ENCODE results near the gene PLA2G2D.
"Not testable (repeated sequence)": the region's sequence is repeated elsewhere in the genome, so short reads cannot be mapped to it uniquely, and the experiment has no call there.

The PLA2G2D gene

GRCh38 chr1:20142001-20142710 lies 22.8 kb upstream of the PLA2G2D start:
- DNase-seq (ENCODE audit: low read depth): no peak

GRCh38 chr1:20141466-20141865 lies 22.1 kb upstream of the PLA2G2D start:
- no peak for DNase-seq (ENCODE audit: low read depth)

DNA sequence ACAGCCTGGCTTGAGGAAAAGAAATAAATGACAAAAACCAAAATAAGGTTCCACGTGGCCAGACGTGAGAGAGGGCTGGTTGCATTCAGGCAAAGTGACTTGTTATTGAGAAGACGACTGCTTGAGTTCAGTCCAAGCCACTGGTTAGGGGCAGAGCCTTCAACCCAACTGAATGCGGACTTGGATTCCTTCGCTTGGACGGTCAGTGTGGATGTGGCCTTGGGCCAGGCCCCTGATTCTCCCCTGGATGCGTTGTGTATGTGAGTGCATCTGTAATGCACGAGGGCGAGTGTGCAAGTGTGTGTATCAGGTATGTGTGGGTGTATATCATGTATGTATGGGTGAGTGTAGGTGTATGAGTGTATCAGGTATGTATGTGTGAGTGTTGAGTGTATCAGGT lies 21.7 kb upstream of the PLA2G2D start:
- no peak for DNase-seq (ENCODE audit: low read depth)

DNA sequence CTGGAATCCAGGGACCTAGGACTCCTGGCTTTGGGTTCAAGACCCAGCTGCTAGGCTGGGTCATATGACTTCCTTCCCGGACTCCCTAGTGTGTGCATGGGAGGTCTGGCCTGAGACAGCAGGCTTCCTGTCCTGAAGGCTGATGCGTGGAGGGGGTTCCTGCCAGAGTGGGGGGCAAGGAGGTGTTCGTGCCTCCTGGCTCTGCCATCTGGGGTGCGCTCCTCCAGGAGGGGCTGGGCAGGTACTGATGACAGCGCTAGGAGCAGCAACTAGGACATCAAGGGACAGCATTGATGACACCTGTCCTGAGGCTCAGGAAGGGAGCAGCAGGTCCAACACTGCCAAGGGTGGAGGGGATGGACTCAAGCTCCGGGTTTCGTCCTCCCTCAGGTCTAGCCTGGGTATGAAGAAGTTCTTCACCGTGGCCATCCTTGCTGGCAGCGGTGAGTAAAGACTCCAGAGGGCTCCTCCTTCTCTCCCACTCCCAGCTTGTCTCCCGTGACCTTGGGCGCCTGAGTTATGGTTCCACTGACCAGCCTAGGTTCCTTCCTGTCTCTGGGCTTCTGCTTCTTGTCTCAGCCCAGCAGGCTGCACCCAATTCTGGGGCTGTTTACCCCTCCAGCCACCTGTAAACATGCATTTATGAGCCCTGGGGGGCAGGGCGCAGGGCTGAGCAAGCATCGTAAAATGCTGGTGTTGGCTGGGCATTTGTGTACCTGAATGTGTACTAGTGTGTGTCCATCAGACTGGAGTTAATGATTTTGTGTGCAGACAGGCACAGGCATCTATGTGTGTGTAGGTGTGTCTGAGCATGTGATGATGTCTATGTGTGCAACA lies 20.7 kb upstream of the PLA2G2D start:
- DNase-seq (ENCODE audit: low read depth): no peak

- DNase-seq (ENCODE audit: low read depth): no peak
These were observed 19.7 kb upstream of the PLA2G2D start, which contains the start of gene PLA2G2F for GRCh38 chr1:20138961-20139550. PLA2G2F (plus strand) TSS chr1:20139323; CDS start chr1:20139428, 105 bp downstream.

GRCh38 chr1:20138346-20138745 lies 19.0 kb upstream of the PLA2G2D start:
- DNase-seq (ENCODE audit: low read depth): no peak

- no peak for DNase-seq (ENCODE audit: low read depth)
These were observed 18.3 kb upstream of the PLA2G2D start for GRCh38 chr1:20137604-20138003.

DNA sequence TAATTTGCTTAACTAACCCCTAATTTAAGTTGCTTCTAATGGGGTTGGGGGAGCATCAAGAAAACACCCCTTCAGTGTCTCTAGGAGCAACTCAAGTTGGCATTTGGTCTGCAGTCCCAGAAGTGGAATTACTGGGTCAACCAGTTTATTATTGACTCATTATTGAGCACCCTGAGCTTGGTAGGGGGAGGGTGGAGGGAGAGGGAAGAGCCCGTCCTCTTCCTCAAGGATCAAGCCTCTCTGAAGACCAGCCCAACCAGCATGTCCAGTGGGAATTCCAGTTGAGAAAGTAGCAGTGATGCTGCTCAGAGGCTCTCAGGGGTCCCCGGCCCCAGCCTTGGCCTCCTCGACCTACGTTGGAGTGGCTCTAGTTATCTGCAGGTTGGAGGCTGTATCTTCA lies 17.7 kb upstream of the PLA2G2D start:
- no peak for DNase-seq (ENCODE audit: low read depth)

DNA sequence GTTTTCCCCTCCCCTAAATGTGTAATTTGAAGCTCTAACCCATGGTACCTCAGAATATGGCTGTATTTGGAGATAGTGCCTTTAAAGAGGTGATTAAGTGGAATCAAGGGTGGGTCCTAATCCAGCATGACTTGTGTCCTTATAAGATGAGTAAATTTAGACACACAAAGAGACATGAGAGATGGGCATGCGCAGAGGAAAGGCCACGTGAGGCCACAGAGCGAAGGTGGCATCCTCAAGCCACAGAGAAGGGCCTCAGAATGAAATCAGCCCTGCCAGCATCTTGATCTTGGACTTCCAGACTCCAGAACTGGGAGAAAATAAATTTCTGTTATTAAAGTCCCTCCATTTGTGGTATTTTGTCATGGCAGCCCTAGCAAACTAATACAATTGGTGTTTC lies 16.9 kb upstream of the PLA2G2D start:
- no peak for DNase-seq (ENCODE audit: low read depth)

DNA sequence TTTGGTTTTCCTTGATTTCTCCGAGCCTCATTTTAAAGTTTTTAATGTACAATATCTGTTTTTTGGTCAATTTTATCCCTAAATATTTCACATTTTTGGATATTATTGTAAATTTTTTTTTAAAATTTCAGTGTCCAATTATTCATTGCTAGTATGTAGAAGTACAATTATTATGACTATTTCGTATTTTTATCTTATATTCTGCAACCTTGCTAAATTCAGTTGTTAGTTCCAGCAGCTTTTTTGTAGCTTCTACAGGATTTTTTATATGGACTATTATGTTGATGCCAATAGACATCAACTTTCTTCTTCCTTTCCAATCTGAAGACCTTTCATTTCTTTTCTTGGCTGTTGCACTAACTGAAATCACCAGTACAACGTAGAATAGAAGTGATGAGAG lies 15.7 kb upstream of the PLA2G2D start:
- no peak for DNase-seq (ENCODE audit: low read depth)

DNA sequence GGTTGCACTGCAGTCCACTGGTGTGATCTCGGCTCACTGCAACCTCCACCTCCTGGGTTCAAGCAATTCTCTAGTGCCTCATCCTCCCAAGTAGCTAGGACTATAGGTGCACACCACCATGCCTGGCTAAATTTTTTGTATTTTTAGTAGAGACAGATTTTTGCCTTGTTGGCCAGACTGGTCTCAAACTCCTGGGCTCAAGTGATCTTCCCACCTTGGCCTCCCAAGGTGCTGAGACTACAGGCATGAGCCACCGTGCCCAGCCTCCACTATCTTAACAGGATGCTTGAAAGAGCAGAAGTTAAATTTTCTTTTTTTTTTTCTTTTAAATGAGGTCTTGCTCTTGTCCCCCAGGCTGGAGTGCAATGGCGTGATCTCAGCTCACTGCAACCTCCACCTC lies 11.2 kb upstream of the PLA2G2D start:
- not testable (repeated sequence) for DNase-seq (ENCODE audit: low read depth)

DNA sequence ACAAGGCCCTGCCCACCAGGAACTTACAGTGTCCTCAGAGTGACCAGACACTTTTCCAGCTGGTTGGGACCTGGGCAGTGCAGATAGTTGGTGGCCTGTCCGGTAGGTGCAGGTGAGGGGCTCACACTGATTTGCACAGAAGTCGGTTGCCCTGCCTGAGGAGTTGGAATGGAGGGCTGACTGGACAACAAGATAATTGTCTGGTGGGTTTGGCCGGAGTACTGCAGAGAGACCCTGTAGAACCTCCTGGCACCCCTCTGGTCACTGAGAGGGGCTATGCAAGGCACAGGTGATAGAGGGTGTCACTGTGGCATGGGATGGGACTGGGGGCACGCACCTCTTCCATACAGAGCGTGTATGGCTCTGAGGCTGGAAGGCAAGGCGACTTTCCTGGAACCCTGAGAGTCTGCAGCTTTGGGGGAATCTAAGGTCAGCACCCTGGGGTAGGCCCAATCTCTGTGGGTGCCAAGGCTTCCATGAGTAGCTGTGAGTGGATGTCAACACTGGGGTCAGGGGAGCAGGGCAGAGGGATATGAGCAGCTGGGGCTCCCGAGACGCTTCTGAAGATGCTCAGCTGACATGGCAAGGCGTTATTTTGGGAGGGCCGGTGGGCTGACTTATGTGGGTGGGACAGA lies 7.6 kb upstream of the PLA2G2D start:
- DNase-seq (ENCODE audit: low read depth): no peak

DNA sequence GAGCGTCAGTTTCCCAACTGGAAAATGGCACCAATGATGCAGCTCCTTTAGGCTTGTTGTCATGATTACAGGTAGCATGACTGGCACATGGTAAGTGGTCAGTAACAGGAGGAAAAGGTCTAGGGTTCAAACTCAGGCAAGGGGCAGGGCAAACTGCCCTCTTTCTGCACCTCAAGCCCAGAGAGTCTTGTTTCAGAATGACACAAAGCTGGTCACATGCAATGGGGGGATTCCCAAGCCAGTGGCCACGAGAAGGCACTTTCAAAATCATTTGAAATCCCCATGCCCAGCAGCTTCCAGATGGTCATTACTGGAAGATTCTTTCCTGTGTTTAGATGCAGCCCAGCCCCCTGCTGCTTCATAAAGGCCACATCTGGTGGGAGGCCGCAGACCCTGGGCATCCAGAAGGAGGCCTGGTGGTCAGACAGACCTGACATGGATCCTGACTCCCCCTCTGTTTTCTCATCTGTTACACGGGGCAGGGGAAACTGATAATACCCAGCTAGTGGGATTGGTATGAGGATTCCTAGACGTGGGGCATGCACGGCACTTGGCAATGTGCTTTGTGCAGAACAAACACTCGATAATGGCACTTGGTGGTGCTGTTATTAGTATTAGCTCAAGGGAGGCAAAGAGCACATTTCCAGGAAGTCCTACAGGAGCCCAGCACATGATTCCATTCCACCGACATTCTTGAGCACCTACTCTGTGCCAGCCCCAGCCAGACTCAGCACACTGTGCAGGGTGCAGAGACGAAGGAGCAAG lies 6.9 kb upstream of the PLA2G2D start:
- DNase-seq (ENCODE audit: low read depth): no peak

DNA sequence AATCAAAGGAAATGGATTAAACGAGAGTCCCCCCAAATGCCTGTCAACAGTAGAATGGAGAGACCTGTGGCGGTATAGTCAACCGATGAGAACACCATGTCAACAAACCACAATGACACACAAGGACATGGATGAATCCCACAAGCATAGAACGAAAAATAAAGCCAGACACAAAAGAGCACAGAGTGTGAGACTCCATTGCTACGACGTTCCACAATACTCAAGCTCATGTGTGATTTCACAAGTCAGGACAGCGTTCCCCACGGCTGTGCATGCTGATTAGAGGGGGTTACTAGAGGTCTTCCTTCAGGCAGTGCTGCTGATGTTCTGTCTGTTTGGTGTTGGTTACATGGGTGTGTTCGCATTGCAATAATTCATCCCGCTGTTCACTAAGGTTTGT lies 5.8 kb upstream of the PLA2G2D start:
- no peak for DNase-seq (ENCODE audit: low read depth)

- no peak for DNase-seq (ENCODE audit: low read depth)
These were observed 5.2 kb upstream of the PLA2G2D start for GRCh38 chr1:20124456-20125057.

DNA sequence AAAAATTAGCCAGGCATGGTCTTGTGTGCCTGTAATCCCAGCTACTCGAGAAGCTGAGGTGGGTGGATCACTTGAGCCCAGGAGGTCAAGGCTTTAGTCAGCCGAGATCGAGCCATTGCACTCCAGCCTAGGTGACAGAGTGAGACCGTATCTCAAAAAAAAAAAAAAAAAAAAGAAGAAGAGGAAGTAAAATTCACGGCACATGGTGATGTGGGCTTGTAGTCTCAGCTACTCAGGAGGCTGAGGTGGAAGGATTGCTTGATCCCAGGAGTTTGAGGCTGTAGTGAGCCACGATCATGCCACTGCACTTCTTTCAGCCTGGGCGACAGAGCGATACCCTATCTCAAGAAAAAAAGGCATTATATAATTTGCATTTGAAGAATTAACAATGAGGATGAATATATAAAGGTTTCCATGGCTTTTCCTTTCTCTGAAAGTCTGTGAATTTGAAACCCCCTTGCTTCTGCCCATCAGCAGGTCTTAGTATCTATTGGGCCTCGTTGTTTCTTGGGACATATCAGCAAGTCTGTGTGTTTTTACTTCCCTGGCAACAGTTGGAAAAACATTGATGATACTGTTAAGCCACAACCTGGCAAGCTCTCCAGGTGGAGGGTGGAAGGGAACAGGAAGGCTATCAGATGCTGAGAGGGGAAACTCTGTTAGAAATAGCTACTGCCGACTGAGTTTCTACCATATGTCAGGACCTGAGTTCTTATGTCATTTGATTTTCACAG lies 4.6 kb upstream of the PLA2G2D start:
- DNase-seq (ENCODE audit: low read depth): no peak

DNA sequence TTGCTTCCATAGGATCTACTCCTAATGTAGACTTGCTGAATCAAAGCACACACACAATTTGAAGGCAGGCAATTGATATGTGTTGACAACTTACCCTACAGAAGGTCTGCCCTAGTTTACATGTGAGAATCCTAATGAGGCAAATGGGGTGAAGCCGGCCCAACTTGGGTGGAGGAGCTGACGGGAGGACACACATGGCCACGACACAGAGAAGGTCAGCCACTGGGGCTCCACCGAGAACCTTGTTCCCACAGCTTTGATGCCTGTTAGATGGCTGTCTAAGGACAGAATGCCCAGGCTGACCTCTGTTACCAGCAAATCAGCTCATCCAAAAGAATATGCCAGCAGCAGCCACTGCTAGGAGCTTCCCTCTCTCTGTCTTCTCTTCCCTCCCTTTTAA lies 1.5 kb upstream of the PLA2G2D start:
- DNase-seq (ENCODE audit: low read depth): no peak

- DNase-seq (ENCODE audit: low read depth): no peak
These were observed 2.1 kb downstream of the PLA2G2D start for GRCh38 chr1:20117236-20117635.

GRCh38 chr1:20115916-20116315 lies 3.4 kb downstream of the PLA2G2D start:
- DNase-seq (ENCODE audit: low read depth): no peak

GRCh38 chr1:20115479-20115878 lies 3.9 kb downstream of the PLA2G2D start:
- no peak for DNase-seq (ENCODE audit: low read depth)

Data from activated T-cell treated with anti-CD3 and anti-CD28 coated beads for 1 hour (primary cell).